SW480 (cell line): ENCODE results near the gene NEUROG3.
A peak's percentile ranks its signal among the peaks of the same experiment; 100 is the strongest.

Source experiments
- DNase-seq: peaks from one replicate; pipeline ENCODE4 v3.0.0-alpha.2; 2016; ENCODE audit warnings: low spot score

The NEUROG3 gene, protein sequence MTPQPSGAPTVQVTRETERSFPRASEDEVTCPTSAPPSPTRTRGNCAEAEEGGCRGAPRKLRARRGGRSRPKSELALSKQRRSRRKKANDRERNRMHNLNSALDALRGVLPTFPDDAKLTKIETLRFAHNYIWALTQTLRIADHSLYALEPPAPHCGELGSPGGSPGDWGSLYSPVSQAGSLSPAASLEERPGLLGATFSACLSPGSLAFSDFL

DNA sequence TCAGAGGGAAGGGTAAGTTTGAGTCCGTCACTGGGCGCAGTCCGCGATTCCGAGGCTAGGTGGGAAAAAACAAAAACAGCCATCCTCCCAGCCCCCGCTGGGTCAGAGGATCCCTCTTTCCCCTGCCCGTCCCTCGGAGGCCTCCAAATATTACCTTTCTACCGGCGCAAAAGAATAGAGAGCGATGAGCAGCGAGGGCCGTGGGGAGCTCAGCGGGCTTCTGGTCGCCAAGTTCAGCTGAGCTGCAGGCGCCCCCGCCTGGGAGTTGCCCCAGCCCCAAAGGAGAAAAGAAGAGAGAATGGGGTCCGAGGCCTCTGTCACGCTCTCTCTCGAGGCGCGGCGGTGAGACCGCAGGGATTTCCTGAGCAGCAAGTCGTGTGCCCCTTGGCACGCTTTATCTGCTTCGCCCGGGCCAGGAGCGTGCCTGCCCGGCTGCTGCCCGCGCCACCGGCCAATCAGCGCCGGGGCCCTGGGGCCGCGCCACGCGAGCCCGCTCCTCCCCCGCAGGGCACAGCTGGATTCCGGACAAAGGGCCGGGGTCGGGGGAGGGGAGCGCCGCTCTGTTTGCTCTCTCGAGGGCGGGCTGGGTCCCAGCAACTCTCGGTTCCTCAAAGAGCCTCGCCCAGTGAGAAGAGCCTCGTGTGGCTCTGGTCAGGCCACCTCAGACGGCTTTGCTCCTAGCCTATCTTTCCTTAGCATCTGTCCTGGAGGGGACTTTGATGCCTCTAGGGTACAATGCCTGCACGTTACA is at the start of gene NEUROG3:
Gene NEUROG3 (minus strand): TSS at position 367 of the 751 bp plus-strand sequence. CDS start 379 bp downstream, outside the sequence.
- DNase-seq = no peak

DNA sequence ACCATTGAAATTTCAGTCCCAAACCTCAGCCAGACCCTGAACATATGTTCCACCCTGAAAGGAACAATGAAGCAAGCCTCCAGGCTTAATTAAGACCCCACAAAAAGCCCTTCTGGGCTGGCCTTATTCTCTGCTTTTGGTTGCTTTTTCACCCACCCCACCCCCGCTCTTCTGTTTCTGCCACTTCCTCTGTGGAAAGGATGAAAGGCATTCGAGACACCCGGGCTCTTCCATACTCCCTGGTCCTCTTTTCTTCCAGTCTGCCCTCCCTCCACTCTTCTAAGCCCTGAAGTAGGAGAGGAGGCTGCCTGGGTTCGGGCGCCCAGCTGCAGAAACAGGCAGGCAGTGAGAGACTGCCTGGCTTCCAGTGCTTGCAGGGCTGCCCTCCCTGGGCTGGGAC is 47.4 kb upstream of the NEUROG3 start:
- no peak for DNase-seq

DNA sequence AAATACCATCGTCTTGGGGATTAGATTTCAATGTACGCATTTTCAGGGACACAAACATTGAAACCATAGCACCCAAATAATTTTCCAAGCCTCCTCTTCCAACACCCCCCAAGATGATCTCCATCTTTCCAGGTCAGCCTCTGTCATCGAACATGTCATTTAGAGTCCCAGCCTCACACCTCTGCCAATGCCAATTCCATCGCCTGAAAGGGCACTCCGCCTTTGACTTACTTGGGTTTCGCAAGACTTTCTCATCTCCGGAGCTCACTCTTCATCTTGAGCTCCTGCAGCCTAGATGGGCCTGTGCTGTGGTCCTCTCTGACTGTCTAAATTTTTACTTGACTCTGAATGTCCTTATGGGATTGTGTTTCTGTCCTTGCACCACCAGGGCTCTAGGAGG is 46.4 kb upstream of the NEUROG3 start:
- no peak for DNase-seq

DNA sequence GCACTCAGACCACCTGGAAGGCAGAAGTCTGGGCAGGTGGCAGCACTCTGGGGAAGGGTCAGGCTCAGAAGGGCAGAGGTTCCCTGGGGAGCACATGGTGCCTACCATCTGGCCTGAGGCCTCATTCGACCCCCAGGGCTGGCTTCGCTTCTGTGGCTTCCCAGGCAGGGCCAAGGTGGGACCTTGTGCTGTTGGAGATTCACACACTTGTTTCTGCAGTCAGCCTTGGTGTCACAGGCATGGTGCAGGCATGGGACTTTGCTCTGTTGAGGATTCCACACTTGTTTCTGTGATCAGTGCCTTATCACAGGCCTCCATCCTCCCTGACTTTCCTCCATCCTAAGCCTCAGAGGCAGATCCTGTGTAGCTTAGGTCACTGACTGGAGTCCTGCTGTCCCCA is 45.5 kb upstream of the NEUROG3 start:
- no peak for DNase-seq

DNA sequence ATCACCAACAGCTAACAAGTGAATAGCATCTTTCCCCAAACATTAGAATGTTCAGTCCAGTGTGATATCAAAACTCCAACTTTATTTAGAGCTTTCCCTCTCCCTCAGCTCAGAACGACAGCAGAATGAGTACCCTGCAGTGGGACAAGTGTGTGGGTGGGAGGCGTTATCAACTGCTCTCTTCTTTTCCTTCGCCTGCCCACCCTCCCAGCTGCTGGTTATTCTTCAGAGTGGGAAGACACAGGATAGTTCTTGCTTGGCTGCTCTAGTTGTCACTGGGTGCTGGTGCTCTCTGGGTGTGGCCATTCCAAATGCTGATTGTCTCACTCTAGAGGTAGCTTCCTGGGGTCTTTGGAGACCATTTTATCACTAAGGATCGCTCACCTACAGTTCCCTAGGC is 43.1 kb upstream of the NEUROG3 start:
- no peak for DNase-seq

DNA sequence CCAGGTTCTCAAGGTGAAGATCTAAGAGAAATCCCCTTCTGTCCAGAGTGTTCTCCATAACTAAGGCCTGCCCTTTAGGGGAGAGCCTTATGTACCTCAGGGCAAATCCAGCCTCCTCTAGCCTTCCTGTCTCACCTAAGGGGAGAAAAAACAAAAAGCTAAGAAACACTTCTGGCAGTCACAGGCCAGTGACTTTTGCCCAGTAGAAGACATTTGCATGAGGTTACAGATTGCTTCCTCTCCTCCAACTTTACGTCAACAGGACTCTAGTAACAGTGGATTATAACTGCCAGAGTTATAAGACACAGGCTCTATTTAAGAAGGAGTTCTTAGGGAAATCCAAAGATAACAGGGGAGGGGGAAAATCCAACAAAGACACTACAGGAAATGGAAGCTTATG is 40.9 kb upstream of the NEUROG3 start:
- no peak for DNase-seq

DNA sequence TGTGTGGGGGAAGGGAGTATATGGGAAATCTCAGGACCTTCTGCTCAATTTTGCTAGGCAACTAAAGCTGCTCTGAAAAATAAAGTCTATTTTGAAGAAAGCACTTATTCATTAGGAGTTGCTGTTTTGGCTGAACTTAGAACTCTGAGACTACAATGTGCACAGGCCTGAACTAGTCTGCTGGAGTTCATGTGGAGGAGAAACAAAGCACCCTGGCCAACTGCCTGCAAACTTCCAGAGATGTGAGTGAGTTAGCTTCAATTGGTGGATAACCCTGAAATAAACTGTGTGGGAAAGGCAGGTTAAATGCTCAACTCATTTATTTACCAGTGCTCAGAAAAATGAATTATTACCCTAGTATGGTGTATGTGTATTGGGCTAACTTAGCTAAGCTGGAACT is 39.5 kb upstream of the NEUROG3 start:
- no peak for DNase-seq

DNA sequence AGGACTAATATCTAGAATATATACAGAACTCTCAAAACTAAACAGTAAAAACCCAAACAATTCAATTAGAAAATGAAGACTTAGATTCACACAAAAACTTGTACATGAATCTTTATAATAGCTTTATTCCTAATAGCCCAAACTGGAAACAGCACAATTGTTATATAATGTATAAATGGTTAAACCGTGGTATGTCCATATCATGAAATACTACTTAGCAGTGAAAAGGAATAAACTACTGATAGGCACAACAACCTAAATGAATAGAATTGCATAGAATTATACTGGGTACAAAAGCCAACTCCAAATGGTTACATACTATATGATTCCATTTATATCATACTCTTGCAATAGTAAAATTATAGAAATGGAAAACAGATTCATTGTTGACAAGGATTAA is 35.9 kb upstream of the NEUROG3 start:
- no peak for DNase-seq

DNA sequence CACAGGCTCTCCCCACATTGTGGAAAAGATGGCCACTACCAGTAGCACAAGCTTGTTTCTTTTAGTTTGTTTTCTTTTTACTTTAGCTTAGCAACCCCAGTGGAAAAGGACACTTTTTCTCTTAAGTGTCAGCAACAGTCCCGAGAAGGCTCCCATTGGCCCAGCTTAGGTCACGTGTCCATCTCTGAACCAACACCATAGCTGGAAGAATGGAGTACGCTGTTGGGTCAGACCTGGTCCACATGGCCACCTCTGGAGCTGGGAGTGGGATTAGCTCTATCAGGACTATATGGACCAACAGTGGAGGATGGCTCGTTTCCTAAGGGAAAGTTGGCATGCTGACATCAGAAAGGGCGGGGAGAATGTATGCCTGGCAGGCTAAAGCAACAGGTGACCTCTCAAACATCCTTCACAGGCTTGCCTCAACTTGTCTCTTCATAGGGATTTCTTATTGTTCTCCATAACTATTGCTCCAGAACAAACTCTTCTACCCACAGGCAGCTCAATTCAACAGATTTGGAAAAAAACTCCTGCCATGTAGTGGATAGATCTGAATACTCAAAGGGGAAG is 27.6 kb upstream of the NEUROG3 start:
- DNase-seq = no peak

DNA sequence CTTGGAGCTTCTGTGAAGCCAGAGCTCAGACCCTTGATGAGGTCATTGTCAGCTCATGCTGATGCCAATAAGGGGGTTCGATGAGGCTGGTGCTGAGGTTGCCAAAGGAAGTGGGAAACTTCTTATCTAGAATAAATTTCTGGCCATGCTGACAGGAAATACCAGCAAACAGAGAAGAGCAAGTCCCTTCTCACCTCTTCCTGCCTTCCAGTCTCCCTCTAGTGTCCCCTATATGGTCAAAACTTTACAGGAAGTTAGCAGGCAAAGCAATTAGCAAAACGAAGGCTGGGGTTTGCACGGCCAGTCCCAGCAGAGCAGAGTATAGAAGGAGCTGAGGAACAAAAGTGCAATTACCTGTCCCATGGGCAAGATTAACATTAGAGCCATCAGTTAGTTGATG is 15.1 kb upstream of the NEUROG3 start:
- DNase-seq = no peak

DNA sequence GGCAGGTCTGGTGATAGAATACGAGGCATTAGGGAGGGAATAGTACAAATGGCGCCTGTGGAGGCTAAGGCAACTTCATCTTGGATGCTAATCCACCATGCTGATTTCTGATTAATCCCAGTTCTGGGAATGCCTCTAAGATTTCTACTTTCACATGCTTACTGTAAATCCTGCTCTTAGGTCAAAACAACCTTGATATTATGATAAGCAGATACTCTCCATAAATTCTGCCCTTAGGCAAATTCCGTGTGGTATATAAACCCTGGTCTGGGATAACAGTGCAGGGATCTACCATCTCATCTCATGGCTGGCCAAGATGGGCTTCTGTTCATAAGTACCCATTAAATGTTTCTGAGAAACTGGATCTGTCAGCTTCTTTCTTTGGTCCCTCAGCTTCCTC is 11.4 kb upstream of the NEUROG3 start:
- no peak for DNase-seq

DNA sequence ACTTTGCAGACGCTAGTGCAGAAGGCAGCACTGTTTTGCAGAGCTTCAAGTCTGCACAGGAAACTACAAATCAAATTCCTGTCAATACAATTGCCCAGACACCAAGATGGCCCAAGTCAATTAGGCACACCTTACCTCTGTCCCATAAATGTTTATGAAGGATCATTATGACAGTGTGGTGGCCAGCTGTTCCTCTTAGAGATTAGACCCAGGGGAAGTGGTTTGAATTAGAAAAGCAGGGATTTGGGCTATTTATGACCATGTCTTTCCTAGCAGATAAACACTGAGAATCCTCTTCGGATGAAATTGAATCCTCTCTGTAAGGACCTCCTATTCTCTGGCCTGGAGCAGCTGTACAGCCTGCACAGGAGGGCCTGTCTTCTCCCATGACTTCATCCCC is 9.9 kb upstream of the NEUROG3 start:
- DNase-seq = no peak

DNA sequence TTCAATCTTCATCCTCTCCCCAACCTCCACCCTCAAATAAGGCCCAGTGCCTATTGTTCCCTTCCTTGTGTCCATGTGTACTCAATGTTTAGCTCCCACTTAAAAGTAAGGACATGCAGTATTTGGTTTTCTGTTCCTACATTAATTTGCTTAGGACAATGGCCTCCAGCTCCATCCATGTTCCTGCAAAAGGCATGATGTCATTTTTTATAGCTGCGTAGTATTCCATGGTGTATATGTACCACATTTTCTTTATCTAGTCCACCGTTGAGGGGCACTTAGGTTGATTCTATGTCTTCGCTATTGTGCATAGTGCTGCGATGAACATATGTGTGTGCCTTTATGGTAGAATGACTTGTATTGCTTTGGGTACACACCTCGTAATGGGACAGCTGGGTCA is 7.2 kb upstream of the NEUROG3 start:
- DNase-seq = no peak

DNA sequence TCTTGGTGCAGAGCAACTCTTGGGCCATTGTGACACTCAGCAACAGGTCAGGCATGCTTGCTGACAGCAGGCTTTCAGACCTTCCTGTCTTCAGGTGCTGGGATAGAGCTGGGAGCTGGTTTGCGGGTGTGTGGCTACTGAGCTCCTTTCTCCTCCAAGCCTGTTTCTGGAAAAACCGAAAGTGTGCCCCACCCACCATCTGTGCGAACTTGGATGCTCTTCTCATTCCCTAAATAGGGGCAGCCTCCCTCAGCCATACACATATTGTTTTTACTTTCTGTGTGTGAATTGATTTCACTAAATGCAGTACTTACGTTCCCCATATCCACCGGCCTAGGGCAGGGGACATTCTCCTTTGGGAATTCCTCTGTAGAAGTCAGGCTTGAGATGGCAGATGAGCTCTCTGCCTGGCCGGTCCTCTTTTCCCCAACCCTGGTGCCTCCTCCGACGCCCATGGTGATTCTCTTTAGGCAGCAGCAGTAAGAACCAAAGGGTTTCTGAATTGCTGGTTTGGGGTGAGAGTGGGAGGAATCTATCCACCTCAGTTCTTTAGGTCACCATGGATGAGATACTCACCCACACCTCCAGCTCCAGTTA is 6.3 kb upstream of the NEUROG3 start:
- no peak for DNase-seq

DNA sequence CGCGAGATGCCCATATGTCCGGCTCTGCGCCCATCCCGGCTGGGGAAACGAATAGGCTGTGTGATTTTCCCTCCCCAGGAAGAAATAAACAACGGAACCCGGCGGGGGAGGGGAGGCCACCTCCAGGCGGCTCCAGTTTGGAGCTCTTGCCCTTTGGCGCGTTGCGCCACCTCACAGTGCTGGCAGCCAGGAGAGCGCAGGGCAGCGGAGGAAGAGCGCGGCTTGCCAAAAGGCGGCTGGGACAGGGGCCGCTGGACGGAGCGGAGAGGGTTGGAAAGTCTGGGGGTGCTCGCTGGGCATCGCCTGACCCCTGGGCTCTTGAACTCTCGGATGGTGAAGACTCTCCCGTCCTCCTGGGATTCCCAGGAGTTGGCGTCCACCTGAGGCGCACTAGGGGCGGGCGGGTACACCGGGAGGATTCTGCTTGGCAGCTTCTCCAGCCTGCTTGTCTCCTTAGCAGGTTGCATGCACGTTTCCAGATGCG is 5.3 kb upstream of the NEUROG3 start:
- DNase-seq = no peak

DNA sequence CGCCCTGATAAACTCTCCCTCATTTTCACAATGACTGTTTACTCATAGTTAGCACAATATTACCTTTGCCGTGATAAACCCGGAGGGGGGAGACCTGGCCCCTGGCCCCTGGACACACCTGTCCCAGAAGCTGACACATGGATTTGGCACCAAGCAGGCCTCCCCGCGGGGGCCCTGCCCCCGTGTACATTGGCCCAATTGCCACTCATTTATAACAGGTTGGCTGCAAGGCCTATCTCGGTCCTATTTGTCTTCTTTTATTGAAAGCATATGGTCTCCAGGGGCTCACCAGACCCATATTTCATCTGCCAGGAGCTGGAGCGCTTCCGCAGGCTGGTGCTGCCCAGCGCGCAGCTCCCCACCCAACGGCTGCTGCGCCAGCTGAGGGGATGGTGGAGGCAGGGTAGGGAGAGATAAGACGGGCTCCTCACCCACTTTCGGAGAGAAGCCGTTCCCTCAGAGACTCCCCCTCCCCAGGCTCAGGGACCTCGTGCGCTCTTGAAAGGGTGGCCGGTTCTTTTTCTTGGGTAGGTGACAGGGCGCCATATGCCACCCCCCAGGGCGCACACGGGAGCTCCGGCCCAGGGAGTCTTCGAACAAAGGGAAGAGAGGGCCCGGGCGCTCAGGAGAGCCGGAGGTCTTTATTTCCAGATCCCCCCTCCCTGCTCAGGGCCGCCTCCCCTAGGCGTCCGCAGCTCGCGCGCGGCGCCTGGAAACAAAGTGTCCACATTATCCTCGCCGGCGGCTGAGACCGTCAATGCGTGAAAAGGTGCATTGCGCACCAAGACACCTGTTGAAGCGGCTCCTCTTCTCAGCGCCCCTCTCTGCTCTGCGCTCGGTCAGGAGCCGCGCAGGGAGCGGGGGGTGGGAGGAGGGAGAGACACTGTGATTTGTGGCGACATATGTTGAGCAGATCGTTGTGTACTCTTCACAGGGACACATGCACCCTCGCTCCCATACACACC is 4.3 kb upstream of the NEUROG3 start:
- no peak for DNase-seq

DNA sequence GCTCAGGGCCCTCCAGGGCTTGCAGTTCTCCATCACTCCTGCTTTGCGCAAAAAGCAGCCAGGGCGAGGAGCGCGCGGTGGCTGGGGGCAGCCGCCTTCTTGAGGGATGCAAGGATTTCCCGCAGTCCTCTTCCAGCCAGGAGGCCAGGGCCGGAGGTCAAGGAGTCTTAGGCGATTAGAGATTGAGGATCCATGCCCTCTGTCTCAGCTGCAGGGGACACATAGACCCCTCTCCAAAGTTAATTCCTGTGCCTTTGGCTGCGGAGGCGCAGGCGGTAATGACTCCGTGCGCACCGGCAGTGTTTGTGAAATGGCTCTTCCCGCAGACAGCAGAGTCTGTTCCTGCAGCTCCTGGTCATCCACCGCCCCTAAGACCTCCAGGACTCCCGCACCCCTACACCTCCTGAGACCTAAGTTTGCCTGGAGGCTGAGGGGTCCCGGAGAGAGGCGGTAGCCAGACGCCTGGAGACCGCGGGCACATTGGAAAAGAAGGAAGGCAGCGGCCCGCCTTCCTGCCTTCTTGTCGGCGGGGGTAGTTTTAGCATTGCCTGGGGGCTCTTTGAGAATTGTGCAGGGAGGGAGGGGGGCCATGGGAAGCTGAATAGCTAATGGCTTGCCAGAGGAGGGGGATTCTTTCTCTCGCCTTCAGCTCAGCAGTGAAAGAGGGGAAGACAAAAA is 3.3 kb upstream of the NEUROG3 start:
- no peak for DNase-seq

DNA sequence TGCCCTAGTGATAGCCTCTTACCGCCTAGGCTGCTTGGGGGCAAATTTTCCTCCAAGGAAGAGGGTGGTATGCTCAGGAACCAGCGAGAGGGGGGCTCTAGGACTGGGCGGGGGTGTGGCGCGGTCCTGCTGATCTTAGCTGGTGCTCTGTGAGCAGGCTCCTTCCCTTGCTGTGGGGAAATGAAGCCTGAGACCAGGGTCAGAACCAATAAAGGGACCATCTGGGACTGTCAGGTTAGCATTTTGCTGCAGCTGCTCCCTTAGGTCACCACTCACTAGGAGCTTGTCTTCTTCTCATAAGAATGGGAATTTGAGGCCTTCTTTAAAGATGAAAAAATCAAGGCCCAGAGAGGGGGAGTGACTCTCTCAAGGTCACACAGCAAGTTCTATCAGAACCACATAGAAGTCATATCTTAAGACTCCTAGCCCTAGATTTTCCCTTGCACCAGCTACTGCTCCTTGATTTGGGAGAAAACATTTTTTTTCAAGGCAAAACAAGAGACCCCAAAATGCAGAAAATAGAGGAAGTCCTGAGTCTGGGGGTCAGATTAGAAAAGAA is 2.0 kb upstream of the NEUROG3 start:
- DNase-seq = no peak

DNA sequence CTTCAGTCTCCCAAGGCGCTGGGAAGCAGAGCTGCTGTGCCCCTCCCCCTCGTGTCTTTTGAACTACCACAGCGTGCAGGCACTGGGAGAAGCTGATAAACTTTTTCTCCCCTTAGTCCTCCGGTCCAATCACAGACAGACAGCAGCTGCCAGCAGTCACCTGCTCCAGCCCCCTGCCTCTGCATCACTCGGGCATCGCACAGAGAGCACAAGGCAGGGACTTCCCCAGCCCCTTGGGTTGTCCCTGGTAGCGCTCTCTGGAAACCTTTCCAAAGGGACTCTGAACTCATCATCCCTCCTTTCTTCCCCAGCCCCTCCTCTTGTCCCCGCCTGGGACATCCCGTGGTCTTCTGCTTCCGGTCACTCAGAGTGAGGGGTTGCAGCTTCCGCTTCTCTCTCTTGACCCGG is 1.4 kb upstream of the NEUROG3 start:
- peak; percentile 22 for DNase-seq

DNA sequence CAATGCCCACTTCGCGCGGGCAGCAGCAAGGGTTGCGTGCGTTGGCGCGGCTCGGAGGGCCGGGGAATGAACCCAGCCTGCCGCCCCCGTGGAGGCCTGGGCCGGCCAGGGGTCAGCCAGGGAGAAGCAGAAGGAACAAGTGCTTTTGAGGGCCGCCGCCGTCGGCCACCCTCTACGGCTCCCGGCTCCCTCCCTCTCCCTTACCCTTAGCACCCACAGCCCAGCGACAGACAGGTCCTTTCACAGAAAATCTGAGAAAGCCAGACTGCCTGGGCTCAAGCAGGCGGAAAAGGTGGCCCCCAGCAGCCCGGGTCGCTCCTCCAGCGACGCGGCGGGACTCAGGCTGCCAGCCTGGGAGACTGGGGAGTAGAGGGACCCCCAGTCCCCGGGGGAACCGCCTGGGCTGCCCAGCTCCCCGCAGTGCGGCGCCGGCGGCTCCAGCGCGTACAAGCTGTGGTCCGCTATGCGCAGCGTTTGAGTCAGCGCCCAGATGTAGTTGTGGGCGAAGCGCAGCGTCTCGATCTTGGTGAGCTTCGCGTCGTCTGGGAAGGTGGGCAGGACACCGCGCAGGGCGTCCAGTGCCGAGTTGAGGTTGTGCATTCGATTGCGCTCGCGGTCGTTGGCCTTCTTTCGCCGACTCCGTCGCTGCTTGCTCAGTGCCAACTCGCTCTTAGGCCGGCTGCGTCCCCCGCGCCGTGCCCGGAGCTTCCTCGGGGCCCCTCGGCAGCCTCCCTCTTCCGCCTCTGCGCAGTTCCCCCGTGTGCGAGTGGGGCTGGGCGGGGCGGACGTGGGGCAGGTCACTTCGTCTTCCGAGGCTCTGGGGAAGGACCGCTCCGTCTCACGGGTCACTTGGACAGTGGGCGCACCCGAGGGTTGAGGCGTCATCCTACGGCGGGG is 815 bp downstream of the NEUROG3 start:
- DNase-seq = no peak
